Measurements from ENCODE around the gene CHST11. TPM values are rescaled to one million over a fixed set of nuclear protein-coding genes. Genes with fewer than 3 reads are reported as not detected.

Gene CHST11
- polyA plus RNA-seq, 1 donor (not counting 4 experiments of a cell fraction or from before 2014, with no cell fraction given), result 11.9 TPM

DNA sequence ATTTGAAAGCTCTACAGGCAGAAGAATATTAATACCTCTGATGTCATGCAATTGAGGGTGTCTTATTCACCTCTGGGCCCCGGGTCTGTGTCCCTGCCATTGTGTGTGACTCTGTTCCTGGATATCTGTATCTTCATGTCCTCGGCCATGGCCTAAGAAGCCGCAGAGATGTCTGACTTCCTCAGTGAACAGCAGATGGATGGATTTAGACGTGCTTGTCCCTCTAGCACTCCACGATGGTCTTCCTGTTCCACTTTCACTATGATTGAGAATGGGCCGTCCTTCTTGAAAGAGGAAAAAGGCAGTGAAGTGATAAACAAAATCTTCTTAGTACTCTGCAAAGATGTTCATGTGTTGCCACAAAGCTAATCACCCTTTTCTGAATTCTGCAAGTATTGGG lies 283.9 kb downstream of the CHST11 start:
- Histone ChIP-seq H3K27me3 (ENCODE audit: control insufficient read depth, extremely low read depth, insufficient read depth, low read length) (no peaks in the 10 kb centered on the region), H3K4me2 (ENCODE audit: control insufficient read depth, extremely low read depth, insufficient read depth, low read depth, low read length) (no peak overlapping the region), H3K4me1 (ENCODE audit: control insufficient read depth, extremely low read depth, insufficient read depth, low read length) (peaks cover 15% of the 10 kb centered on the region), H3K79me2 (ENCODE audit: control insufficient read depth, insufficient read depth, low read length) (no peaks in the 10 kb centered on the region), H3K4me3 (ENCODE audit: control insufficient read depth in 2 of 3, extremely low read depth in 1 of 3, insufficient read depth in 2 of 3, low read depth in 1 of 3, low read length in 3 of 3) (no peak overlapping the region), H3K9me1 (ENCODE audit: control insufficient read depth, extremely low read depth, insufficient read depth, low read length) (no peaks in the 10 kb centered on the region), H3K9me3 (ENCODE audit: control insufficient read depth, low read depth, low read length) (no peaks in the 10 kb centered on the region), H3K27ac (ENCODE audit: control insufficient read depth, insufficient read depth, low read length) (no peak overlapping the region), H3K9ac (ENCODE audit: control insufficient read depth, extremely low read depth, insufficient read depth, low read length) (no peak overlapping the region), H2AFZ (ENCODE audit: control insufficient read depth, low read length) (no peak overlapping the region), H3K36me3 (ENCODE audit: control insufficient read depth in 2 of 2, extremely low read depth in 1 of 2, insufficient read depth in 2 of 2, low read length in 2 of 2) (no peaks in the 10 kb centered on the region), H4K20me1 (ENCODE audit: control insufficient read depth, extremely low read depth, insufficient read depth, low read length) (no peaks in the 10 kb centered on the region)
- FAIRE-seq (peak; percentile 32), DNase-seq (ENCODE audit: low read depth, low spot score) (no peak)
- TF ChIP-seq, protein P1, sequence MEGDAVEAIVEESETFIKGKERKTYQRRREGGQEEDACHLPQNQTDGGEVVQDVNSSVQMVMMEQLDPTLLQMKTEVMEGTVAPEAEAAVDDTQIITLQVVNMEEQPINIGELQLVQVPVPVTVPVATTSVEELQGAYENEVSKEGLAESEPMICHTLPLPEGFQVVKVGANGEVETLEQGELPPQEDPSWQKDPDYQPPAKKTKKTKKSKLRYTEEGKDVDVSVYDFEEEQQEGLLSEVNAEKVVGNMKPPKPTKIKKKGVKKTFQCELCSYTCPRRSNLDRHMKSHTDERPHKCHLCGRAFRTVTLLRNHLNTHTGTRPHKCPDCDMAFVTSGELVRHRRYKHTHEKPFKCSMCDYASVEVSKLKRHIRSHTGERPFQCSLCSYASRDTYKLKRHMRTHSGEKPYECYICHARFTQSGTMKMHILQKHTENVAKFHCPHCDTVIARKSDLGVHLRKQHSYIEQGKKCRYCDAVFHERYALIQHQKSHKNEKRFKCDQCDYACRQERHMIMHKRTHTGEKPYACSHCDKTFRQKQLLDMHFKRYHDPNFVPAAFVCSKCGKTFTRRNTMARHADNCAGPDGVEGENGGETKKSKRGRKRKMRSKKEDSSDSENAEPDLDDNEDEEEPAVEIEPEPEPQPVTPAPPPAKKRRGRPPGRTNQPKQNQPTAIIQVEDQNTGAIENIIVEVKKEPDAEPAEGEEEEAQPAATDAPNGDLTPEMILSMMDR (optimal IDR thresholded peaks at IDR 0.05 in 1 of 3, IDR thresholded peaks at IDR 0.05 in 1 of 3, conservative IDR thresholded peaks at IDR 0.05 in 1 of 3; ENCODE audit: extremely low read depth in 1 of 3, insufficient read depth in 2 of 3, low read length in 3 of 3), result no peak
- TF ChIP-seq EZH2 (IDR thresholded peaks at IDR 0.05; ENCODE audit: low read length), result no peak
- dilution Hi-C loops (cut with MboI; ENCODE audit: extremely low pct_ligation_motif_present, low sequenced_read_pairs), result no loop called here

DNA sequence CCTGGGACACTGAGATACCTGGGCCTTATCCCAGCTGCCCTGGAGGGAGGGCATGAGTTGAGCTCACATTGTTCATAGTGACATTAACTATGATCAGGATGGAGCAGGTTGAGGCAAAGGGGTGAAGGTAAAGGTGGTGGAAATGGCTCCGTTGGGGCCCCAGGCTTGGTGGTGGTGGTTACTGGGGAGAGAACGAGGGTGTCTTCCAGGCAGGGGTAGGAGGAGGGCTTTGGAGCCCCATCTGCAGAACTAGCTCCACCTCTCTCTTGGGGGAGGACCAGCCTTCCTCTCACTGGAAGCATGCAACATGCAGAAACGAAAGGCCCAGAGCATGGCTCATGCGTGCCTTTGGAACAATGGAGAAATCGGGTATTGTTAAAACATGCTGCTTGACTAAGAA lies 284.3 kb downstream of the CHST11 start:
- Histone ChIP-seq H3K9me1 (ENCODE audit: control insufficient read depth, extremely low read depth, insufficient read depth, low read length) (no peaks in the 10 kb centered on the region), H3K79me2 (ENCODE audit: control insufficient read depth, insufficient read depth, low read length) (no peaks in the 10 kb centered on the region), H3K4me3 (ENCODE audit: control insufficient read depth in 2 of 3, extremely low read depth in 1 of 3, insufficient read depth in 2 of 3, low read depth in 1 of 3, low read length in 3 of 3) (no peak overlapping the region), H3K9me3 (ENCODE audit: control insufficient read depth, low read depth, low read length) (no peaks in the 10 kb centered on the region), H2AFZ (ENCODE audit: control insufficient read depth, low read length) (no peak overlapping the region), H3K4me1 (ENCODE audit: control insufficient read depth, extremely low read depth, insufficient read depth, low read length) (peaks cover 15% of the 10 kb centered on the region), H3K36me3 (ENCODE audit: control insufficient read depth in 2 of 2, extremely low read depth in 1 of 2, insufficient read depth in 2 of 2, low read length in 2 of 2) (no peaks in the 10 kb centered on the region), H4K20me1 (ENCODE audit: control insufficient read depth, extremely low read depth, insufficient read depth, low read length) (no peaks in the 10 kb centered on the region), H3K27me3 (ENCODE audit: control insufficient read depth, extremely low read depth, insufficient read depth, low read length) (no peaks in the 10 kb centered on the region), H3K27ac (ENCODE audit: control insufficient read depth, insufficient read depth, low read length) (no peak overlapping the region), H3K9ac (ENCODE audit: control insufficient read depth, extremely low read depth, insufficient read depth, low read length) (no peak overlapping the region), H3K4me2 (ENCODE audit: control insufficient read depth, extremely low read depth, insufficient read depth, low read depth, low read length) (no peak overlapping the region)
- dilution Hi-C loops (cut with MboI; ENCODE audit: extremely low pct_ligation_motif_present, low sequenced_read_pairs), result no loop called here
- TF ChIP-seq, protein P1 (optimal IDR thresholded peaks at IDR 0.05 in 1 of 3, IDR thresholded peaks at IDR 0.05 in 1 of 3, conservative IDR thresholded peaks at IDR 0.05 in 1 of 3; ENCODE audit: extremely low read depth in 1 of 3, insufficient read depth in 2 of 3, low read length in 3 of 3), result no peak
- no peak for TF ChIP-seq EZH2 (IDR thresholded peaks at IDR 0.05; ENCODE audit: low read length)
- DNase-seq (ENCODE audit: low read depth, low spot score) (no peak), FAIRE-seq (no peak)
